Colon (tissue), 2 donors: ENCODE measurements around the gene GVQW3.

Experiments
- FAIRE-seq: peaks from 2 replicates; lab custom pipeline; 2012; peaks lifted over from hg19 to GRCh38; lab: Jason Lieb, UNC
- donor health status: control.
- donor health status: control.

Gene GVQW3

DNA sequence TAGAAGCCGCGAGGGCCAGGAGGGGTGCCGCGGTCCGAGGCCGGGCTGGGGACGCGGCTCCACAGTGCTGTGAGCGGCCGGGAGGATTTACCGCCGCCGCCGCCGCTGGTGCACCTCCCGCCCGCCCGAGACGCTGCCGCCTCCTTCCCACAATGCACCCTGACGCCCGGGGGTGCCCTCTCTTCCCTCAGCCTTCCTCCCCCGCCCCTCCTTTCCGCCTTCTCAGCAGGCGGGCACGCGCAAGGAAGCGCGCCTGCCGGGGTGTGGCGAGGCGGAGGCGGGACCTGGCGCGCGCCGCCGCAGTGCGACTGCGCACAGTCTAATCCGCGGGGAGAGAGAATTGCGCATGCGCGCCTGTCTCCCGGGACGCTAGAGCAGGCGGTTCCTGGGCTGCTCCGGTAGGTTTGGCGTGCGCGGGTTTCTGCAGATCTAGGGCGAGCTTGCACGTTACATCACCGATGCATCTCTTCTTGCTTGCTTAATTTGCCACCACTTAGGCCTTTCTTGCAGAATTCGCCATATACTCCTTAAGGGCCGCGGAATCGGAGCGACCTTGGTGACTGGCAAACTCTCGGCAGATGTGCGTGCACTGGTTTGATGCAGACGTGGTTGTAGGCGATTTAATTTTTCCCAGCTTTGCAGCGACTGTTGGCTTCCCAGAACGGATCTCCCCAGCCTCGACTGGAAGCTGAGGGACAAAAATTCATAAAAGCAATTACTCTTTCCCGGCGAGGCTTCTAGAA, at the start of gene GVQW3, which contains the start of gene THAP12:
Gene GVQW3, plus strand, starts transcription at position 347 of the 743 bp plus-strand sequence. CDS start 506 bp downstream, outside the sequence.
Gene THAP12, minus strand, starts transcription at position 156 of the 743 bp plus-strand sequence. CDS start 296 bp downstream, outside the sequence.
- FAIRE-seq: no peak

GRCh38 chr11:76334826-76335389, 46.2 kb upstream of the GVQW3 start:
- FAIRE-seq: no peak

GRCh38 chr11:76335842-76336241, 45.3 kb upstream of the GVQW3 start:
- FAIRE-seq: no peak

GRCh38 chr11:76336597-76336996, 44.5 kb upstream of the GVQW3 start:
- no peak for FAIRE-seq

GRCh38 chr11:76337469-76337868, 43.7 kb upstream of the GVQW3 start:
- FAIRE-seq: no peak

DNA sequence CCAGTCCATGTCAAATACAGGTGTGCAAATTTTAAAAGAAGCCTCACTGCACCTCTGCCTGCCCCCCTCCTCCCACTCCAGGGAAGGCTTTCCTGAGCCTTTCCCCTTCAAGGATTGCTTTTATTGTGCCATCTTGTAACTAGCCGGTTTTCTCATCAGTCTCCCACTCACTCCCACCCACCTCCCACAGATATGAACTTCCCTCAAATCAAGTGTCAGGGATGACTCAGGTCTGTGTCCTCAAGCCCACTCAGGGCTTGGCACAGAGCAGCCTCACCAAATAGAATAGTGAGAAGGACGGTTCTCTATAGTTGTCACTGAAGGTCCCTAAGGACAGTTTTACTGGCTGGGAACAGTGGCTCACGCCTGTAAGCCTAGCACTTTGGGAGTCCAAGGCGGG, 43.2 kb upstream of the GVQW3 start:
- FAIRE-seq: no peak

DNA sequence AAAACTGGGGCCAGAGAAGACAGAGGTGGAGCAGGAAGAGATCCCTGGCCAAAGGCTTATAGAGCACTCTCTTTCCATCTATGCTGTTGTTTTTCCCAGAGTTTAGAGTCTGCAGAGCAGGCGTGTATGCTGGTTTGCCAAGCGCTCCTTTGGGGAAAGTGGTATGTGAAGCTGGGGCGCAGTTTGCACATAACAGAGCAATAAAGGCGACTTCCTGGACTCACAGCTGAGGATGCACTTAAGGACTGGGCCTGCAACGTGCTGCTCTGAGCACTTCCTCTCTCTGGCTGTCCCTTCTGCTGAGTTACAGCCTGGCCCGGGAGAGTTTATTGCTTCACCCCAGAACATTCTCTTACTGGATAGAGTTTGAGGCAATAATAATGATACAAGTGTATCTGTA, 41.9 kb upstream of the GVQW3 start:
- FAIRE-seq: no peak

DNA sequence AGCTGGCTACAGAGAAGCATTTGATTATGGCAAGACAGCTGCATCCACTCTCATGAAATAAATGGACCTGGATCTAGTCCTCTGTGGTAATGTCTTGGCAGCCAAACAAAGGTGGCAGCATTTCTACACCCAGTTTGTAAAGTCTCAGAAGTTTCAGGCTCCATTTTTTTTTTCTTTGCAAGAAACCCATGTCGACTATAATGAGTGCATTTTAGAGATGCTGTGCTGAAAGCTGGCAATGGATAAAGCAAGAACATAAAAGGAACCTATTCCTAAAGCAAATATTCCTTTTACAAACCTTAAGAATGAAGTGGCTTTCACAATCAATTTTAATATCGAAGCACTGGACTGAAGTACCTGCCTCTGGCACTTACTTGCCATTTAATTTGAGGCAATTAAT, 33.7 kb upstream of the GVQW3 start:
- FAIRE-seq: no peak

GRCh38 chr11:76348348-76348747, 32.8 kb upstream of the GVQW3 start:
- no peak for FAIRE-seq

DNA sequence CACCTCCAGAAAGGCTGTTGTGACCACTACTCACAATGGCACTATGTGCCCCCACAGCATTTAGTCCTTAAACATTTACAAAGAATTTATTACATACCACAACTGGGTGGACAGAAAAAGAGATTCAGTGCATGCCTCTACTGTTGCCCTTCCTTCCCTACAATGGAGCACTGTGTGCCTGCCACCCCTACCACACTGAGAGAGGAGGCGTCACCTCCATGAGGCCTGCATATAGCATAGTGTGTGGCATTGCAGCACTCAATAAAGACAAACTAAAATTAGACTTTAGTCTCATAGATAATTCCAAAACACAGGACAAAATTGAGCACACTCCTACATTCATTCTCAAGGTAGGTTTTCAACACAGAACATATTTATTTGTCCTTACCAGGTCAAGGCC, 26.0 kb upstream of the GVQW3 start:
- FAIRE-seq: no peak

DNA sequence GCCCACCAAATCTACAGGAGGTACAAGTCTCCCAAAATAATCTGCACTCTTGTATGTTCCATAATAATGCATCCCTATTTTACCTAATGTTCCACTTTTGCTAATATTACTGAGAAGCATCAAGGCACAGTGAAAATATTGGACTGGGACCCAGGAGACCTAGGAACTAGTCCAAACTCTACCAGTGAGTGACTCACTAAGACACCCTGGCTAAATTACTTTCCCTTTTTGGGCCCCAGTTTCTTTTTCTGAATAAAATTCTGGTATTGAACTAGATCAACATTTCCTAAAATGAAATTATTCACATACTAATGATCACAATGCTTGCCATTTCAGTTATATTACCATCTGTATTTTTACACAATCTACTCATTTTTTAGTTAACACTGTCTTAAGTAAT, 19.7 kb upstream of the GVQW3 start:
- no peak for FAIRE-seq

DNA sequence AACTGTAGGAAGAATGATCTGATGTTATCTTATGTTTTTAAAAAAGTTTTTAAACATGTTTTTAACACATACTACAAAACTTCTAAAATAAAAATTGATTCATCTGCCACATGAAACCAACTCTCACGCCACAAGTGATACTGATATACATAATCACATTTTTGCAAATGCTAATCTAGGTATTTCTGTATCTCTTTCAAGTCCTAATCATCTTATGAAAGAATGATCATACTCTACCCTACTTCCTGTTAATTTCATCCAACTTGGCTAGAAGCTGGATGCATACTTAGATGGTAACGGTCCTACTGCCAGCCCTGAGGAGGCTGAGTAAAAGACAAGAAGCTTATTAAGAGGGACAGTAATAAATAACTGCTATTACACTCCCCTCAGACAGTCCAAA, 19.3 kb upstream of the GVQW3 start:
- FAIRE-seq: no peak

DNA sequence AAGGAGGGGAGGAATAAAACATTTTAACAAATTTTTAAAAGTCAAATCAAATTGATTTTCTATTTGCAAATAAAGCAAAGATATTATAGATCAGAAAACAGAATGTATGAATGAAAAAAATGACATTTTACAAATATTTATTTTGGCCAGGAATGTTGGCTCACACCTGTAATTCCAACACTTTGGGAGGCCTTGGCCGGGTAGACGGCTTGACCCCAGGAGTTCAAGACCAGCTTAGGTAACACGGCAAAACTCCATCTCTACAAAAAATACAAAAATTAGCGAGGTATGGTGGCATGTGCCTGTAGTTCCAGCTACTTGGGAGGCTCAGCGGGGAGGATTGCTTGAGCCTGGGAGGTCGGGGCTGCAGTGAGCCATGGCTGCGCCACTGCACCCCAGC, 18.4 kb upstream of the GVQW3 start:
- no peak for FAIRE-seq

GRCh38 chr11:76365038-76365679, 16.0 kb upstream of the GVQW3 start:
- FAIRE-seq: no peak

DNA sequence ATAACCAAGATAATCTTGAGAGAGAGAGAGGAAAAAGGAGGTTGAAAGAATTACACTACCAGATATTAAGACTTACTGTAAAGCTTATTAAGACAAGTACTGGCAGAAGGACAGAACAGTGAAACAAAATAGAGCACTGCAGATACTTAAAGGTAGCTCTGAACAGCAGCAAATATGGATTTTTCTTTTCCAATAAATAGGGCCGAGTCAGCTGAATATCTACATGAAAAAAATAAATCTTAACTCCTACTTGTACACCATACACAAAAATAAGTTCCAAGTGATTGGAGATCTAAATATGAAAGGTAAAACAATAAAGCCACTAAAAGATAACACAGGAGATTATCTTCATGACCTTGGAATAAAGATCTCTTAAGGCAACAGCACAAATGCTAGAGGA, 12.6 kb upstream of the GVQW3 start:
- no peak for FAIRE-seq

DNA sequence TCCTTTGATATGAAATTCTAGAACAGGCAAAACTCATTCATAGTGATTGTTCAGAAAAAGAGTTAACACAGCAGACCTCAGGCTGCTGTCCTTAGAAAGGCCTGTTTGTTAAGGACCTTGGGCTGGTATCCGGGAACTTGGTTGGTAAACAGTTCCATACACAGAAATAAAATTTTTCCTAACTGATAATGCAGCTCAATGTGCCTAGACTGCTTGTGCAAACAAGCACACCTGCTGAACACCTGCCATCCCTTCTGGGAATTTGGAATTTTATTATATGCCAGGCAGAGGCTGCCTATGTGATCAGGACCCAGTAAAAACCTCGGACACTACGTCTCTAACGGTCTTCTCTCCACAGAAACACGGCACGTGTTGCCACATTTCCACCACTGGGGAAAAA, 11.7 kb upstream of the GVQW3 start:
- FAIRE-seq: no peak

- no peak for FAIRE-seq
Measured at GRCh38 chr11:76371170-76371569, 10.0 kb upstream of the GVQW3 start.

- FAIRE-seq: no peak
Measured at GRCh38 chr11:76376746-76377558, 4.2 kb upstream of the GVQW3 start.

DNA sequence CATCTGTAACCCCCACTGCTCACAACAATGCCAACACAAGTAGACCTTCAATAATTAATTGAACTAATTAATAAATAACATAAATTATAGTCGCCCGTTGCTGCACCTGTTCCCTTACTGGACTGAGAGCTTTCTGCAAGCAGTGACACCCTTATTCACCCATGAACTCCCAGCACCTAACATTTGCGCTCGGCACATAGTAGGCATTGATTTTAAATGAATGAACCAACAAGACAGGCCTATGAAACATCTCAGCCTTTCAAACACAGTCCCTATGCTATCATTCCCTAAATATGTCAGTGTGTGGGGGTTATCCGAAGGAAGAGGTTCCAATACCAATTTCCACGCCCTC, 1.3 kb upstream of the GVQW3 start:
- FAIRE-seq: no peak

DNA sequence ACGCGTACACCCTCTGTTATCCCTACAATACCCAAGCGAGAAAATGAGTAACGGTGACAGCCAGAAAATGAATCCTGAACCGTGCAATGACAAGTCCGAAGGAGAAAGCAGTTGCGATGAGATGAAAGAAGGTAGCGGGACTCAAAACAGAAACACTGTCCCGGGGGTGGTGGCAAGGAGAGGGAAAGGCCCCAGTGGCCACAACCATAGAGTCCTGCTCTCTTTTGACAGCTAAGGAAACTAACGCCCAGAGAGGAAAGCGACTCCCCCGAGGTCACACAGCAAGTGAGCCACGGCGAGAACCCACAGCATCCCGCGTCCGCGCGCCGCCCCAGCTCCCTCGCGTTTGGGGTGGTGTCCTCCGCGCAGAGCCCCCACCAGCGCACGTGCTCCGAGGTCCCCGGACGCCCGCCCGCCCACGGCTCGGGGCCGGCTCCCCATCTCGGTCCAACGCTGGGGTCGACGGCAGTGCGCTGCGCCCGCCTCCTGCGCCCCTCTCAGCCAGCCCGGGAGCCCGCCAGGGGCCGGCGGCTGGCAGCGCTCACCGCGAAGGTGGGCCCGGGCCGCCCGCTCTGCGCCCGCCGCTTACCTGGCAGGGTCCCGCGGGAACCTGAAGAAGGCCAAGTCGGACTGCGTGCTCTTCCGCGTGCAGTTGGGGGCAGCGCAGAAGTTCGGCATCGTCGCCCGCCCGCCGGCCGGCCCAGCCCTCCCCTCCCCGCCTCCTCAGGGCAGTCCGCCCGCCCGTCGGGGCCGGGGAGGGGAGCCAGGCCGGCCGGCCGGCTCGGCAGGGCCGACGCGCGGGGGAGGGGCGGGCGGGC, 755 bp upstream of the GVQW3 start:
- no peak for FAIRE-seq

DNA sequence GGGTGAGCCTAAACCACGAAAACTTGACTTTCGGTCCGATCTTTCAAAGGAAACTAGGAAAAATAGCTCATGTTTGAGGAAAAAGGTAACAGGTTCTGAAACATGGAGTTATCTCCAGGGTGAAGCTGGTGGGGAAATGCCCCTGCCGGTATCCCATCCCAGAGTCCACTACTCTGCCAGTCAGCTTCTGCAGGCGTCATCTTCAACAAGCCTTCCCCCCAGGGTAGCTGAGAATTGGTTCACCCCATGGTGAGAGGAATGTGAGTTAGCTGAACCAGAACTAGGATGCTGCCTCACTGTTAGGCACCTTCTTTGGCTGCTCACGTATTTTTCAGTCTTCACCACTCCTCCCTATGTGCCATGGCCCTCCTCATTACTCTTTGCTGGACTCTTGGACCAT, 1.1 kb downstream of the GVQW3 start:
- FAIRE-seq: no peak

DNA sequence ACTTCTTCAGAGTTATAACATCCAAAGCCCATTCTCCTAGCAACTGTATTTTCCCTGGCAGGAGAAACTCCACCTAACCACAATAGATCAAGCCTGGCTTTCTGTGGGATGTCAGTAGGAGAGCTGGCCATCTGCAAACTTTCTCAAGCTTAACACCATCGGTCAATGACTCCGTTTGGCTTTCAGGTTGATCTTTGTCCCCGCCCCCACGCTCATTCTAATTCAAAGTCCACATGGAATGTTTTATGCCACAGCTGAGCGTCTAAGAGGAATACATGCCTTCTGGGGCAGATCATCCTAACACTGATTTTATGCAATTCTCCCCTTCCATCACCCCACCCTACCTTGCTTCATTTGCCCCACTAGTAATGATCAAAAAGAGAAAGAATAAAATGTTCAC, 4.8 kb downstream of the GVQW3 start:
- no peak for FAIRE-seq
